NCI-H446 (cell line): ENCODE results near the gene LRP1B.

Experiments used
- DNase-seq, 2 experiments: peaks; one replicate each; lab custom pipeline; 2025; lab: John Stamatoyannopoulos, UW

LRP1B gene

DNA sequence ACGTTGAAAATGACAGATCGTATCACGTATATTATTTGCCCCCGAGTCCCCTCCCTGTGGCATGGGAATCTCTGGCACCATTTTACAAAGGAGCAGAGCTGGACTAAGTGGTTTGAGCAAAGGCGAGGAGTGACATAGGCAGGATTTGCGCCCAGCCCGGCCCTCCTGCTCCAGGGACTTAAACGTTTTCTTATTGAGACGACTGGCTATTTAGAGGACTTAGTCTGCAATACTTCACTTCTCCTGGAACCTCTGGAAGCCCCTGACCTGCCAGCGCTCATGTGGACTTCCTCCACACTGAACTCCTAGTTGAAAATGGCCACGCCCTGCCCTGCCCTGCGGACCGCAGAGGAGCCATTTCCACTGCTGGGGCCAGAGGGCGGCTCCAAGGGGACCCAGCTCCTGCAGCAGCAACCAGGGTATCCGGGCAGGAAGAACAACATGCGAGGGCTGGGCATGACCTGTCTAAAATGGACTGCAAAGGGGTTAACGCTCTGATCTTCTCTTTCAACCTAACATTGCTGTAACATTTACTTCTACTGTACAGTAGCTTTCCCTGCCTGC is 690.7 kb downstream of the LRP1B start:
- DNase-seq, result no peak

DNA sequence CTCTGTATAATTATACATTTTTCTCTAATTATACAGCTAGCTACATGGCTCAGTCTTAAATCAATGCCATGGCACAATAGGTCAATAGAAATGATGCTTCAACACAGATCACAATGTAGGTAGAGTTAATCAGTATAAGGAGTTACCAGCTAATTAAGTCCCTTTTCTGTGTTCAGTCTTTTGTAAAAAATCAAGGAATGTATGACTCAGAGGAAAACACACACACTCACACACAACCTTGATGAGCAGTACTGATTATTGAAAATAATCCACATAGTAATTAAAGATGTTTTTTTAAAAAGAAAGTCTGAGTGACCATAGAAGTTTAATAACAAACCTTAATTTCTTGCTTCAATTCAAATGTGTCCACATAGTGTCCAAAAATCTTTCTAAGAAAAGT is 691.3 kb downstream of the LRP1B start:
- DNase-seq, result no peak

DNA sequence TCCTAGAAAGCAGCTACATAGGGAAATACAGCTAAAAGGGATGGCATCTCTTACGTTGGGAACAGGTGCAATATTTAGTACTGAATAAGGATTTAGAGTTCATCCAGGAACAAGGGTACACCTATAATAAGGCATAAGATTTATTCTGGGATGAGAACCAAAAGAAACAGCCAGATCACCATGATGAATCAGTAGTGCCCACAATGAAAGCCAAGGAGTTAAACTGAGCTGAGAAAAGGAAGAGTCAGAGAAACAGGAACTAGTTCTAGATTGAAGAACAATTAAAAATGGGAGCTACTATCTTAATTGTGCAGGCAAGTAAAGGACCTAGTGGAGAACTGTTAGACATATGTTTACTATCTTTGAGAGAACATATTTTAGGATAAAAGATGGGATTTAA is 692.3 kb downstream of the LRP1B start:
- DNase-seq, result no peak

DNA sequence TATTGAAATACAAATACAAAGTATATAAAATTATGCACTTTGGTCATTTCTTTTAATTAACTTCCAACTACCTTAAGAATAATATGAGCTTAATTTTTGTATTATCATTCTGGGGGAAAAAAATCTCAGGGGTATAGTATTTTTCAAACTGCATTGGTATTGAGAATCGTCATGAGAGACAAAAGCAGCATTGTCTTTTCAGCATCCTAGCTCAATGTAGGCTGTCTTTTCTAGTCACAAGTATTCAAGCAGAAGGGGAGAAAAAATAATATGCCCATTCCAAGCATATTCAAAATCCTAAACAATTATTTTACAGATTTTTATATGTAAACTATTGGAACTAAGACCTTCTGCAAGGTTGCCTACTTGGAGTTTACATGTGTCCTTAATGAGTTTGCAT is 693.3 kb downstream of the LRP1B start:
- no peak for DNase-seq

DNA sequence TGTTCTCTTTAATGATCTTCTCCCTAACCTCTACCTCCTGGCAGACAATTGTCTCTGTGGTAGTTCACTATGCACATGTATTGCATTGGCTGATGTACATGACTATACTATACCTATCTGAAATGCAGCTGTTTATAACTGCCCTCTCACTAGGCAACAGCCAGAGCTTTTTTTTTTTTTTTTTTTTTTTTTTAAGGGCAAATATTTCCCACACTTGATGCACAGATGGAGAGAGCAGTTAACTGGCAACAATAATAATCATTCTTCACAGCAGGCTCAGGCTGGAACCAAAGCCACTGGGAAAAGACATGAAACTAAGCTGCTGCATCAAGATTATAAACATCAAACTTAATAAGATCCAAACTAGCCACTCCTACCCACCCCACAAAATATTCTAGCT is 707.7 kb downstream of the LRP1B start:
- DNase-seq, result peak; percentile 7 to 33

DNA sequence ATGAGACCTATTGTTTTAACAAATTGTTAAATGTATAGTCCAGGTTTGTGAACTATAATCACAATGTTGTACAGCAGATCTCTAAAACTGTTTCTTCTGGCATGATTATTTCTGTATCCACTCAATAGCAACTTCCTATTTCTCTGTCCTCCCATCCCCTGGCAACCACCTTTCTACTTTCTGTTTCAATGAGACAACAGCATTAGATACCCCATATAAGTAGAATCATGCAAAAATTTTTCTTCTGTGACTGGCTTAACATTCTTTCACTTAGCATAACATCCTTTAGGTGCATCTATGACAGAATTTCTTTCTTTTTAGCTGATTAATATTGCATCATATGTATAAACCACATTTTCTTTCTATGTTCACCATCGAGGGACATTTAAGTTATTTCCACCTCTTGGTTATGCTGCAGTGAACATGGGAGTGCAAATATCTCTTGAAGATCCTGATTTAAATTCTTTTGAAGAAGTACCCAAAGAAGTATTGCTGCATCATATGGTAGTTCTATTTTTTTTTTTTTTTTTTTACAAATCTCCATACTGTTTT is 713.5 kb downstream of the LRP1B start:
- DNase-seq, result no peak

DNA sequence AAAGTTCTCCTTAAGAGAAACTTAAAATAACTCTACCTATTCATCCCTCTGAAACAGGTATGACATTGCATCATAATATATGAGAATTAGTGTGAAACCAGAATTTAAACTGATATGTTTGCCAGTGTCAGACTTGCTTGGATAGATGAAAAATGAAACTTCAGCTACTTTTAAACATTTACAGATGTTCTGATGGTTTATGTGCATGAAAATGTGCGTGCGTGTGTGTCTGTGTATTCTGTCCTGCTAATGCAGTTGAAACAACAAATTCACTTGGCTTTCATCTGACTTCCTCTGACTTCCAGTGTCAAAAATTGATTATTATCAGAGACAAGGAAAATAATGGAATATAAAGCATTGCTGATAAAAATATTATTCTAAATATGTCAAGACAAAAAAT is 719.4 kb downstream of the LRP1B start:
- no peak for DNase-seq

DNA sequence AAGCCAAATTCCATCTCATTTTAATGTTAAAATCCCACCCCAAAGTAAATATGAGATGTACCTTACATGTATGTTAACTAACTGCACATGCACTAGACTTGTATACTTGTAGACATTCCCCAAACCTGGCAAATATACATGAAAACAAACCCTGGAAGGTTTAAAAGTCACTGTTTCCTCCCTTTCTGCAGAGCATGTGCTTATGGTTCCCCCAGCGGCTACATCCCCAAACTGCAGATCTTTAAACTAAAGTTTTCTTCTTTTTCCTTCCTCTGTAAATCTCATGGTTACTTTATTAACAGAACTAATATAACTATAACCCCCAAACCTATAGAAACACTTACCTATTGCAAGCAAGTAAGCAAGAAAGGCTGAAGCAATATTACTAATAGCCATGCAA is 731.5 kb downstream of the LRP1B start:
- no peak for DNase-seq

DNA sequence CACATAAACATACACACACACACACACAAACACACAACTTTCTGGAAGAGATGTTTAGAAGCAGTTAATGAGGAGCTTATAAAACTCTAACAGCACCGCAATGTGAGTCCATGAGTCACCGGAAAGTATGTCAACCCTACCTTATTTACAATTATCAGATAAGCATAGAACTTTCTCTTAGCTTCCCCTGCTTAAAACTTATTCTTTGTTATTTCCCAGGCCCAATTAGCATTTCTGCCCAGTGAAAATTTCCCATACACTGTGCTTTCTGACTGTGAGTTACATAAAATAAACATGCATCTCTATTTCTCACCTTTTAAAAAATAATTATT is 737.6 kb downstream of the LRP1B start:
- no peak for DNase-seq

DNA sequence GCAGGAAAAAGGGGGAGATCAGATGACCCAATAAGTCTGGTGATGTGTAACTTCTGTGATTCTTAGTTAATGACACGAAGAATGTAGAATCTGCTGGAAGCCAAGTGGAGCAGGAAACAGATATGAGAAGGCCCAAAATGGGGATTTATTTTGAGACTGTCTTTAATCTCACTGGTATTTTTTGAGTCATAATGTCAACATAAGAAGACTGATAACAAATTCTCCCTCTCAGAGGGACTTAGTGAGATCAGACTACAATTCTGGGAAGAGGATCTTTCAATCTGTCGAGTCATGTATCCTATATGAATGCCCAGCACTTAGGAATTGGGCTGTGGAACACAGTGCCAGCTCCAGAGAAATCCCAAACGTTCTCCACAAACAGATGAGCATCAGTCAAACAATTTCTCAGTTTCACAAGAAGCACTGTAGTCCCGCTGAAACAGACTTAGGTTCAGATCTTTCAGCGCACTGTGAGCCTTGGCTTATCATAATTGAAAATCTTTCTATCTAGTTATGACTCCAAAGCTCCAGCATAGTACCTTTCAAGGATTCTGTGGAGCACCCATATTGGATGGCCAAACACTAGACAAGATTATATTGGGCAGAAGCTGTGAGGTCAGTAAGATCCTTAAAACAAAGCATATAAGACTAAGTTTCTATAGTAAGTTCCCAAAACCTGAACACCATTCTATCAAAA is 738.2 kb downstream of the LRP1B start:
- DNase-seq, result no peak

DNA sequence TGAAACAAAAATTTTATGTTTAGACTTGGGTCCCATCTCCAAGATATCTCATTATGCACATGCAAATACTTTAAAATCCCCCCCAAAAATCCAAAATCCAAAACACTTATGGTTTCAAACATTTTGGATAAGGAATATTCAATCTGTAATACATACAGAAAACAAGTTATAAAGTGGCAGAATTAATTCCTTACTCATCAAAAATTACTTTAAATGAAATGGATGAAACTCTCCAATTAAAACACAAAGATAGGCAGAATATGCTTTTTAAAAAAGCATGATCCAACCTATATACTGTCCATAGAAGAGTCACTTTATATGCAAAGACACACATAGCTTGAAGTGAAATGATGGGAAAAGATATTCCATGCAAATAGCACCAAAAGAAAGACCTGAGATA is 744.6 kb downstream of the LRP1B start:
- no peak for DNase-seq

DNA sequence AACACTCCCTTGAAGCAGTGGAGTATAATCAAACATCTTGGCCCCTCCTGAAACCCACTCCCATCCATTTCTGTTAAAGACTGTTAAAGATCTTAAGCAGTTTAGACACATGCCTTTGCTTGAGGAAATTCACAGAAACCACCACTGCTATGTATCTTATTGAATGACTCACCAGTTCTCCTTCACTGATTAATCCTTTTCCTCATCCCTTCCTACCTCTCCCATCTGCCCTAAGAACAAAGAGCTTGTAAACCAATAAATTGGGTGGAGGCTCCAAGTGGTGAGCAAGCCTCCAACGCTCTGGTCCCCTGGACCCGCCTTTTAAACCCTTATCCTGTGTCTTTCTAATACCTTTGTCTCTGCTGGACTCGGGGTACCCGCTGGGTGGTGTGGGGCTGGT is 746.1 kb downstream of the LRP1B start:
- DNase-seq, result peak in 1 of 2 experiments; percentile 1

DNA sequence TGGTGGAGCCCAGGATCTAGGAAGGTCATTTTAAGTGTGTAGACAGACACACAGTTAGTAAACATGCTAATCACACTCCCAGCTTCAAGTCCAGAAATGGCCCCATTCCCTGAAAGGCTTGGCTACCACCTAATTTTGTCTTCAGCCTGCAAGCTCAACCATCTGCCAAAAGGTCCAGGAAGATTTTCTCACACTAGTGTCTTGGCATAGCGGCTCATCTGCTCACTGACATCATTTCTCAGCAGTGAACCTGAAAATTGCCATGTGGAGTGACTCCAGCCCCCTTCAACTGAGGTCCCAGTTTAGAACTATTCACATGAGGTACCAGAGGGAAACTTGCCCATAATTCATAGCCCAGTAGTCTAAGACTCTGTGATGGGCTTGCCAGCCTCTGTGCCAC is 748.9 kb downstream of the LRP1B start:
- peak; percentile 56 to 86 for DNase-seq

DNA sequence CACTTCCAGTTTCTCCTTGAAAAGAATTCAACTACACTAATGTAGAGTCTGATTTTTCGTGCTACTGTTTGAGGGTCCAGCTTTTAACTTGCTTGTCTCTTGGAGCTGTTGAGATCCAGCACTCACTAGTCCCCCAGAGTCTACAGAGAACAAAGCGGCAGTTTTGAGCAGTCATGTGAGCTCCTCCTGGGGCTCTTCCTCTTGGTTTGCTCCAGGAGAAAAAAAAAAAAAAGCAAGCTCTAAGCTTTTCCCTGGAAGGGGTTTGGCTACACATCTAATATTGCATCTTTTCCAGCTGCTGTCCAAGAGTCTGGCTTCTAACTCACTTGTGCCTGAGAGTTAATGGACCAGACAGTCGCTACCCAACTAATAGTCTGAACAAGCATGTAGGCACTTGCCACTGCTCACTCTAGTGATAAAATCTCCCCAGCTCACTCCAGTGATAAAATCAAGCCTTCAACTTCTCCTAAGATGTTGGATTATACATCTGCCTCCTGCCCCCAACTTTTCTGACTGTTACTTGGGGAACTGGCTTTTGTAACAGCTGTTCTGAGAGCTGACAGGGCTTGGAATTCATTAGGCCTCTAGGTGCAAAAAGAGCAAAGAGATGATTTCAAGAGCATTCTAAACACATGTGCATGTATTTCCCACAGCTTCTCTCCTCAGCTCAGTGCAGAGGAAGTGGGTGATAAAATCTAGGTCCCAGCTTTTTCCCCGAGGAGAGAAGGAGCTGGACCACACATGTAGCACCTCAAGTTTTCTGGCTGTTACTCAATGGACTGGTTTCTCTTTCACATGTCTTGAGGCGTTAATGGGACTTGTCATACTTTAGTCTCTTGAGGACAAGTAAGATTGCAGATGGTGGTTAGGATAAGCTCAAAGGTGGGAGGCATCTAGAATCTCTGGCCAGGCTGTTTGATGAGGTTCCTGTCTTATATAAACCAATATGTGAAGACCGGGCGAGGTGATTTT is 750.5 kb downstream of the LRP1B start:
- peak; percentile 9 to 56 for DNase-seq

DNA sequence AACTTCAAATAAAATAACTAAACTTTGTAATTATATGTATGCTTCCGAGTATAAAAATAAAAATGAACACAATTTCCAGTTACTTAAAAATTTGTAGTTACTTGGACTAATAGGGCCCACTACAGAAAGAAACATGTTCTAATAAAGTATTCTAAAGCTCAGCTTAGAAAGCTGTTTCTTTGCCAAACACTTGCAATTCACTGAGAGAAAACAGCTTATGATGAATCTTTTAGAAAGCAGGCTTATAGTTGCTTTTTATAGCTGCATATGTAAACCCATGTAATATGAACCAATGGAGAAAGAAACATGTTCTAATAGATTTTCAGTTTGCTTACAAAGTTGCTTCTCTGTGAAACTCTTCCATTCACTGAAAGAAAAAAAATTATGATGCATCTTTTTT is 766.0 kb downstream of the LRP1B start:
- no peak for DNase-seq

DNA sequence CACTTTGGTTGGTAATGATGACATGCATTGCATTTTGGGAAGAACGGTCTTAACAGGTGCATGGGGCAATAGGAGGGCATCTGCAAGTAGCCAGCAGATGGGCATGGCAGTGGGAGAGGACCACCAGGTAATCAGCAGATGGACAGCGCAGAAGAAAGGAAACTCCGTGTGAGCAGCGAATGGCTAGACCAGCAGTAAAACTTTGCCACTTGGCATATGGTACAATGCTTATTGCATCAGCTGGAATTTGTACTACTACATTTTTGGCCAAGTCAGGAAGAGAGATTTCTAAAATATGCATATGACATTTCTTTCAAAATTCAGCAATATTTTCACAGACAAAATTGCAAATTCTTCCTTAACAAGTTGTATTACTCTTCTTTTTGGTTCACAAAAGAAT is 768.5 kb downstream of the LRP1B start:
- DNase-seq, result peak in 1 of 2 experiments; percentile 17

DNA sequence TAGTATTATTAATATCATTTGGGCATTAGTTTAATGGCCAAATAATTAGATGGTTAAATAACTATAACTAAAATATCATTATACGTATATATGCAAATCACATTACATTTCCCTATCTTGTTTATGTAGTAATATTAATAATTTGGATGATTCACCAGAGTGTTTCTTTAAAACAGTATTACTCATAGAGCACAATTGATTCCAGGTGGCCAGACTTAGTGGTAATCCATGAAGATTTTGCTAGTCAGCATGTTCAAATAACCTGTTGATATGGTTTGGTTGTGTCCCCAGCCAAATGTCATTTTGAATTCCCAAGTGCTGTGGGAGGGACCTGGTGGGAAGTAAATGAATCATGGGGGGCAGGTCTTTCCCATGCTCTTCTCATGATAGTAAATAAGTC is 782.3 kb downstream of the LRP1B start:
- no peak for DNase-seq

DNA sequence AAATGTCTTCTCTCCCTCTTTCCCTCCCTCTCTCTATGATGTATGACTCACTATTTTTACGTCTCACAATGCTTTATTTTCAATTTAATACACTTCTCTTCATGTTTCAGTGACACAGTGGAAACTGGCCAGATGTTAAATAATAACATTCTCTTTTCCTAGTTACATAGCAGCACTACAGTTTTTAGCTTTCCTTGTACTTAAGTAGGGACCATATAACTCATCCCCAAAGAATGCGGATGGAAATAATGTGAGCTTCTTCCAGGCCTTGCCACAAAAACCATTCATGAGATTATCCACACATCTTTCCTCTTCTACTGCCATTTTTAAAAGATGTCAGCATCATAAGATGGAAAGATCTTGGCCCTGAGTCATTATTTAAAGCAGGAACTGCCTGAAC is 789.4 kb downstream of the LRP1B start:
- DNase-seq, result no peak

DNA sequence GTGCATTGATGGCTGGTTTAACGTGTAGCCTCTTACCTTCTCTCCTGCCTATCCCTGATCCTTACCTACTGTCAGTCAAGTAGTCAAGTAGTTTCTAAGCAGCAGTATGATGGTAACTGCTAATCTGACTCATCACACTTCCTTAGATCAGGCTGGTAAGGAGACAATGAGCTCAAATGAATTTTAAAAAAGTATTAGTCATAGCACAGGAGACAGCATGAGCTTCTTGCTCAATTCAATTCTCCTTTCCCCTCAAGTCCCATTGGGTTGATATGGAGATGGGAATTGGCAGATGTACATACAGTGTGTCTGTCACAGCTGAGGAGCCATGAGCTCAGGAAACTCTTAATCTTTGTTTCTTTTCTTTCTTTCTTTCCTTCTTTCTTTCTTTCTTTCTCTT is 799.7 kb downstream of the LRP1B start:
- peak in 1 of 2 experiments; percentile 5 for DNase-seq

DNA sequence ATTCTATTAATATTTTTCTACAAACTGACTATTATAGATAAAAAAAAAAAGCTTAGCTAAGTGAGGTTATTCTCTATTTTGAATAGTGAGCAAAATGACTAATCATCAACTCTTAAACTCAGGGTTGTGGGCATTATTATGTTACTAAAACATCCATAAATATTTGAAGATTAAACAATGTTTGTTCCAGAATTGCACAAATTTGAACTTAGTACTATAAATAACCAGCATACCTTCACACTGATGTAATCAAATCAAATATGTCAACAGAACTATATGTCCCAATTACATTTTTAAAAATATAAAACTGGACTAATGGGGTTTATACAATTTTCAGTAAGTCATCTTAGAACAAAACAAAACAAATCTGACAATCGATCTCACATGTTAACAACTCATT is 800.9 kb downstream of the LRP1B start:
- no peak for DNase-seq

DNA sequence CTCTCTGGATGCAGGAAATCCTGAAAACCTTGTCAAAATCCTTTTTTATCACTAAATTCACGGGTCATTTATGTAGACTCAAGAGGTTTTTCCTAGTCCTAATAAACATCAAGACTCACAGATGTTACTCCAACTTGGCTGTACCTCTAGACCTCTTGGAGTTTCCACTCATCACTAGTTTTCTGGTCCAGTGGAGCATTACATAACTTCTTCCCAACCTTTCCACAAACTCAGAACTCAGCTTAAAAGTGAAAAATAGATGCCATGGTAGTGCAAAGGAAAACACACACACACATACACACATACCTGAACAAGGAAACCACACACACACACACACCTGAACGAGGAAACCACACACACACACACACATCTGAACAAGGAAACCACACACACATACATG is 807.2 kb downstream of the LRP1B start:
- no peak for DNase-seq

DNA sequence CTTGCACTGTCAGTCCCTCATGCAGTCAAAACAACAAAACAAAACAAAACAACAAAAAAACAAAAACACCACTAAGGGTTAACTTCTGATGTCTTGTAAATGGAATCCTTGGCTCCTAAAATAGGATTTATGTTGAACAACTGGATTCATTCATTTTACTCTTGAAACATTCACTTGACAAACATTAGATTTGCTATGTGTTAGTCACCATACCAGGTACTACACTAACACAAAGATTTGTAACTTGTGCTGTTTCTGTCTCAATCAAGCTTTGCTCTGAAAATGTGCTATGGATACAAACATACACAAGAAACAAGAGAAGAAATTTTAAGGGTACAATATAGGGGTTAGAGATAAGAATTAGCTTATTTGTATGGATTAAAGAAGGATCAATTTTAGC is 812.8 kb downstream of the LRP1B start:
- no peak for DNase-seq

DNA sequence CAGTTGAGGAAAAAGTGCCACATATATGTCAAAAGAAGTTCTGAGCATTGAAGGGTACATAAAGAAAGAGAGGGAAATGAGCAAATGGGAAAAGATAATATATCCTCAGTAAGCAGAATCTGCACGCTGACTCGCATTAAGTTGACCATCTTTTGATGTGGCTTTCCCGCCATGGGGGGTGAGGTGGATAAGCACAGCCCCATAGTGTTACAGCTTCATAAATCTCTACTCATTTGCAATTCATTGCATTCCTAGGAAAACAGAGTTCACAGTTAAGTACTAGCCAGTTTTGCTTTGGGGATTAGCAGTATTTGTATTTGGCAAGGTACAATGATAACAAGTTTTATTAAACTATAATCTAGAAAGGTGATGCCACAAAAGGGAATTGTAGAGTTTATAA is 814.2 kb downstream of the LRP1B start:
- no peak for DNase-seq
